Activated naive CD4-positive, alpha-beta T cell treated with anti-CD3 and anti-CD28 coated beads, Interleukin-2, amount 50 U/mL, for 72 hours (primary cell): ENCODE data around the gene GOSR2. TPM values are rescaled to one million over a fixed set of nuclear protein-coding genes. Genes with fewer than 3 reads are reported as not detected.

Experiments
- ATAC-seq, 2 donors: fragments of 150-1000 bp; cut with Tn5 transposase; 2 replicates each; pipeline ENCODE4 v1.10.0; 2021; ENCODE audit warnings: mild to moderate bottlenecking in 2 of 2, moderate library complexity in 2 of 2
- DNase-seq, 2 donors: peaks; one replicate each; pipeline ENCODE4 v3.0.0; 2021 to 2022; ENCODE audit warnings: low spot score in 2 of 2
- H3K27ac Mint-ChIP-seq, 2 donors: one replicate each; pipeline ENCODE4 v1.8.0; 2022; ENCODE audit warnings: mild to moderate bottlenecking in 2 of 2, mixed read lengths in 2 of 2
- H3K36me3 Mint-ChIP-seq, 2 donors: one replicate each; pipeline ENCODE4 v1.8.0; 2022; ENCODE audit warnings: mixed read lengths in 2 of 2
- H3K9me3 Mint-ChIP-seq, 2 donors: one replicate each; pipeline ENCODE4 v1.8.0; 2022; ENCODE audit warnings: mixed read lengths in 2 of 2
- total RNA-seq, 2 donors: library from RNA; stranded (reverse); gene quantifications; one replicate each; pipeline ENCODE4 v1.2.3, GENCODE V29; 2022

The GOSR2 gene
- total RNA-seq, 2 donors from 2014 or later: 38.4 TPM

DNA sequence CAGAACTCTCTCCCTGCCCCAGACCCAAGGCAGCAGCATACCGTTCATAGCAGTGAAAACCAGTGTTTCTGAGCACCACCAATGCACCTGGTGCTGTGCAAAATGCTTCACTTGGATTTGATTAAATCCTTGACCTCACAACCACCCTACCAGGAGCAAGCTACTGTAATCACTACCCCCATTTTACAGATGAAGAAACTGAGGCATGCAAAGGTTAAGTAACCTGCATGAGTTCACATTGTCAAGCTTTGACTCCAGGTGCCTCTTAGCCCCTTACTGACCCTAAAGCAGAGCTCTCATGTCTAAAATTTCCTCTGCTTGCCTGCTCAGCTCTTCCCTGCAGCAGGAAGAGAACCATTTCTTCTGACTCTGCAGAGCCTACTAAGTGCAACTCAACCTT, 34.2 kb upstream of the GOSR2 start:
- ATAC-seq (no peak), DNase-seq (no peak)
- Mint-ChIP-seq H3K36me3 (no peaks in the 10 kb centered on the region), H3K9me3 (no peaks in the 10 kb centered on the region), H3K27ac (no peak overlapping the region)

DNA sequence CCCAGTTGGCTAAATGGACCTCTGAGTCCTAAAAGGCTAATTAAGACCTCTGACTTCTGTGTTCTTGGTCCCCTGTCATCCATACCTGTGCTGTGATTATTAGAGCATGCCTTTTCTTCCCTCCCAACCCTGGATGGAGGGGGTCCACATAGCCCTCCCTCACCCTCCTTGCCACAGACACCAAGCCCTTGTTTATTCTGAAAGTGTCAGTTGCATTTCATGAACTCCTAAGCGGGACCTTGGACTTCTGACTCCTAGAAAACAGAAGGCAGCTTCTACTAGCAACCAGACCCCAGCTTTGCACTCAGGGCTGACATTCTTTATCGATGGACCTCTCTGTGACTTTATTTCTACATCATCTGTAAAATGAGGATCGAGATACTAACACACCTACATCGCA, 33.4 kb upstream of the GOSR2 start:
- DNase-seq (no peak), ATAC-seq (no peak)
- Mint-ChIP-seq H3K27ac (no peak overlapping the region), H3K36me3 (no peaks in the 10 kb centered on the region), H3K9me3 (no peaks in the 10 kb centered on the region)

DNA sequence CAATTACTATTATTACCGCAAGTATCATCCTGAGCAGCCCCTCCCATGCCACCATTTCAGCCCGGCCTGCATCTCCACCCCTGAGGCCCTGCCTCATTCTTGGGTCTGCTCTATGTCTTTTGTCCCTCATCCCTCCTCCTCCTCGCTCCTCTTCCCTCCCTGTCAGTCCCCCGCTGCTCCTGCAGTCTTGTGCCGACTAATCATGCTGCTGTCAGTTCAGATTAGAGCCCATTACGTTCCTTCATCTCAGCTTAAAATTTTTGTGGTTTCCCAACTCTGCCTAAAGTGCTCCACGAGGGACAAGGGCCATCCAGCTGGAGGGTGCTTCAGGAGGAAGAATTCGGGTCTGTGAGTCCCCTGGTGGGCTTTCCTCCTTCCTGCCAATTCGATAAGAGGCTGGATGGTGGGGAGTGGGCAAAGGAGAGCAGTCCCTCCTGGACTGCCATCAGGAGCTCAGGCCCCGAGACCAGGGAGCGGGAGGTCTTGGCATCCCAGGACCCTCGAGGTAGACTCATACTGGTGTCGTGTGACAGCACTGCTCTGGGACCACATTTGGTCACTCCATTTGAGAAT, 32.9 kb upstream of the GOSR2 start:
- H3K27ac Mint-ChIP-seq: no peak overlapping the region

DNA sequence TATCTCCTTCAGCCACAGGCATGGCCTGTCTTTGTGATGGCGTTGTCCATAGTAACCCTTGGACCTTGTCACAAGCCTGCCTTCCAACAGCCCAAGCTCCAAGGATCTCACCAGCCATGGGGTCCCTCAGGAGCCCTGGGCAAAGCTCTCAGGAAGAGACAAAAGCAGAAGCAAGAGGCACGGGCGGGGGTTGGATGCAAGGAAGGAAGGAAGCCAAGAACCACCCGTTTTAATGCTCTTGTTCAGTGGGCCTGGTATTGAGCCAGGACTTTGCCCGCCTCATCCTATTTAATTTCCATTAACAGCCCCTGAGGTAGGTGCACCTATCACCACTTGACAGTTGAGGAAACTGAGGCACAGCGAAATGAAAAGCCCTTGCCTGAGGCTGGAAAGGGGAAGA, 32.3 kb upstream of the GOSR2 start:
- DNase-seq (no peak), ATAC-seq (no peak)
- Mint-ChIP-seq H3K36me3 (no peaks in the 10 kb centered on the region), H3K27ac (no peak overlapping the region), H3K9me3 (no peaks in the 10 kb centered on the region)

More for the DNA sequence above, 32.9 kb upstream of the GOSR2 start:
- Mint-ChIP-seq H3K36me3 (no peaks in the 10 kb centered on the region), H3K9me3 (no peaks in the 10 kb centered on the region)
- DNase-seq: no peak
- no peak for ATAC-seq

DNA sequence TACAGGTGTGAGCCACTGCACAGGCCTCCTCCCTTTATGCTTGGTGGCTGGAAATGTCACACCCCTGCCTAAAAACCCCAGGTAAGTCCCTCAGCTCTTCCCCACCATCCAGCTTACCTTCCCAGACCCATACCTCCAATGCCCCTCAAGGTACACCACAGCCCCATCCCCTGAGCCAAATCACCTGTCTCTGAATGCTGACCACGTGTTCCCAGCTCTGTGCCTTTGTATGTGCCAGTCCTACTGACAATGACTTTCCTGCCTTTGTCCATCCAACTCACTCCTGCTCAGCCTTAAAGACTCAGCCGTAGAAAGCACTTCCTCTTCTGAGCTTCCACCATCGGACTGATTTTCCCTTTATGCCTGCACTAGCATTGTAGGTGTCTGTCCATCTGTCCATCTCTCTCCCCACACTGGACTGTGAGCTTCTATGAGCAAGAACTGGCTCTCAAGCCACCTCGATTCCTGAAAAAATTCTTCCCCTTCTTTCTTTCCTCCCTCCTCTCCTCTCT, 30.7 kb upstream of the GOSR2 start:
- H3K27ac Mint-ChIP-seq: no peak overlapping the region
- no peaks in the 10 kb centered on the region for H3K36me3 Mint-ChIP-seq
- ATAC-seq (no peak), DNase-seq (no peak)
- no peaks in the 10 kb centered on the region for H3K9me3 Mint-ChIP-seq

DNA sequence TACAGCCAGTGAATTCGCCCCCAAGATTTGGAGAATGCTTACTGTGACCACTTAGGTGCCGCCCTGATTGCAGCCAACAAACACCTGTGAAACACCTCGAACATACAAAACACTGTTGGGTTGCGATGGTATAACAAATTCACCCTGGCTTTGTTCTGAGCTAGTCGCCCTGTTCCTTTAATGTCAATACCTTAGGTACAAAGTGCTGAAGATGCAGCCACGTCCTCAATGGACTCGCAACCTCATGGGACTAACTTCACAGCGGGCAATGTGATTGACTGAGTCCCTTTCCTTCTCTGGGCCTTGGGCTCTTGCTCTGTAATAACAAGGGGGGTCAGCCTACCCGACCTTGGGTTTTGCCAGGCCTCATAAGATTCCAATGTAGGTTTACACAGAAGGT, 28.9 kb upstream of the GOSR2 start:
- no peaks in the 10 kb centered on the region for H3K36me3 Mint-ChIP-seq
- H3K9me3 Mint-ChIP-seq: no peaks in the 10 kb centered on the region
- H3K27ac Mint-ChIP-seq: no peak overlapping the region
- ATAC-seq: no peak
- DNase-seq: no peak

DNA sequence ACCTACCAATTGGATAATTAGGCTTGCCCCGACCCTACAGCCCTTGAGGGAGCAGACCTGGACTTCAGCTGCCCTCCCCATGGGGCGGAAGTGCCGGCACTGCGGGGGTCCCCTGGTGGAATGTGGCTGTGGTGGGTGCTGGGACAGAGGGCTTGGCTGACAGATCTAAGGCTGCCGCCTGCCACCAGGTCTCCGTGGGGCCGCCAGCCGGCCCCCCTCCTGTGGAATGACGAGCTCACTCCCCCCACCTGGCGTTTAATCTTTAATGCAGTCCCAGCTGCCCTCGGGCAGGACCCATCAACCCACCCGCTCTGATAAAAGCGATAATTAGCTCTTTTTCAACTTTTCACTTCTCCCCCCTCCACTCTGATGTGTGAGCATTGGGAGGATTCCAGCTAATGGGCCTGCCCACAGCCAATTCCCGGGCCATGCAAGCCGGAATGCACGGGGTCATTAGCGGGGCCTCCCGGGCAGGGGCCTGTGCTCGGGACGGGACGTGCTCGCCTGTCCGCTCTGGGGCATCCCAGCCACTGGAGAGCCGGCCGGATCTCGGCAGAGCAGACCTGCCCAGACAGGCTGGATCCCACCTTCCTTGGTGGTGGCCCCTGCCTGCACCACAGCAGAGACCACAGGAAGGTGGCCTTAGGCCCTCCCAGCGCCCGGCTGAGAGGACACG, 28.3 kb upstream of the GOSR2 start:
- ATAC-seq: no peak
- H3K27ac Mint-ChIP-seq: no peak overlapping the region
- no peak for DNase-seq
- H3K36me3 Mint-ChIP-seq: no peaks in the 10 kb centered on the region
- no peaks in the 10 kb centered on the region for H3K9me3 Mint-ChIP-seq

DNA sequence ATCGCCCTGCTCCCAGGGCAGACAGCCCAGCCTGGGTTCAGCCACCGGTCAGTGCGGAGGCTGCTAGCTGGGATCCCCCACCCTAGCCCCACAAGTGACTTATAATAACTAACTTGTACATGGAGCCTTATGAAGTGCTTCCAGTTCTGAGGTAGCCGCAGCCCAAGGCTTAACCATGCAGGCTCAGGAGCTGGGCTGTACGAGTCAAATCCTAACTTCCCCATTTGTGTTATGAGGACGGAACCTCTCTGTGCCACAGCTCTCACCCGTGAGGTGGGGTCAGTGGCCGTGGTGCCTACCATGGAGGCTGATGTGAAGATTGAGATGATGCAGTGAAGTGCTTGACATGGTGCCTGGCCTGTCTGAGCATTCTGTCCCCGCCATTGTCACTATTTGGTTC, 27.8 kb upstream of the GOSR2 start:
- ATAC-seq (no peak), DNase-seq (no peak)
- Mint-ChIP-seq H3K36me3 (no peaks in the 10 kb centered on the region), H3K9me3 (no peaks in the 10 kb centered on the region), H3K27ac (no peak overlapping the region)

DNA sequence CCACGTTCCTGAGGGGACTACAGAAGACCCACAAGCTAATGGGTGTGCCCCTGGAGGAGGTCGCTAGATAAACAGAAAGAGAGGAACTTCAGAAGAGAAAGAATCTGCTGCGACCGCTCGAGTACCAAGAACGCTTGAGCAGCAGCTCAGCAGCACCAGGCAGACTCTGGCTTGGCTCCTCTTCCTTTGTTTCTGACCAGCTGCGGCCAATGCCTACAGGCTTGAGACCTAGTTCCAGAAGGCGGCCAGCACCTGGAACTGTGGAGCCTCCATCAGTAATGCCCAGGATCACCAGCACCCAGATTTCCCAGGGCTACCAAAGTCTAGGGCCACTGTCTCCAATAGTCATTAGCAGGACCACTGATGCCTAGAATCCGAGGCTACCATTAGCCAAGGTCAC, 26.0 kb upstream of the GOSR2 start:
- no peaks in the 10 kb centered on the region for H3K36me3 Mint-ChIP-seq
- no peak for ATAC-seq
- no peak overlapping the region for H3K27ac Mint-ChIP-seq
- H3K9me3 Mint-ChIP-seq: no peaks in the 10 kb centered on the region
- DNase-seq: no peak

DNA sequence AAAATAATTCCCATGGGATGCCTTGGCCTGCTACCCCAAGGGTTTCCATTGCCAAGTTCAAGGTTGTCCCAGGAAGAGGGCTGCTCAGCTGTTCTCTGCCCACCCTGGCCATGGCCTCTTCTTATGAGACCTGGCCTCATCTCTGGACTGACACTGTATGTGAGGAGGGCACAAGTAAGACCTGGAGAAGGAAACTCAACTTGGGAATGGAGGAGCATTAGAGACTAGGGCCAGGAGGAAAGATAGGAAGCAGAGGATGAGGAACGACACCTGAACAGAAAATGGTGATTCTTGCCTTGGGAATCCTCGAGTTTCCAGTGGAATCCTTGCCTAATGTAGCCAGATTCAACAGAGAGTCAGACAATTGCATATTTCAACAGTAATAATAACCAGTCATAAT, 24.6 kb upstream of the GOSR2 start:
- no peak for DNase-seq
- no peak for ATAC-seq
- H3K9me3 Mint-ChIP-seq: no peaks in the 10 kb centered on the region

DNA sequence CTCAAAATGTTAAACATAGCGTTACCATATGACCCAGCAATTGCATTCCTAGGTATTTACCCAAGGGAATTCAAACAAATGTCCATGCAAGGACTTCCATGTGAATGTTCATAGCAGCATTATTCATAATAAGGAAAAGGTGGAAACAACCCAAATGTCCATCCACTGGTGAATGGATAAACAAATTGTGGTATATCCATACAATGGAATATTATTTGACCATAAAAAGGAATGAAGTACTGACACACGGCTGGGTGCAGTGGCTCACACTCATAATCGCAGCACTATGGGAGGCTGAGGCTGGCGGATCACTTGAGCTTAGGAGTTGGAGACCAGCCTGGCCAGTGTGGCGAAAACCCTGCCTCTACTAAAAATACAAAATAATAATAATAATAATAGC, 24.1 kb upstream of the GOSR2 start:
- Mint-ChIP-seq H3K27ac (no peak overlapping the region), H3K36me3 (no peaks in the 10 kb centered on the region), H3K9me3 (no peaks in the 10 kb centered on the region)
- no peak for ATAC-seq
- no peak for DNase-seq

More for the DNA sequence above, 24.6 kb upstream of the GOSR2 start:
- no peak overlapping the region for H3K27ac Mint-ChIP-seq
- no peaks in the 10 kb centered on the region for H3K36me3 Mint-ChIP-seq

DNA sequence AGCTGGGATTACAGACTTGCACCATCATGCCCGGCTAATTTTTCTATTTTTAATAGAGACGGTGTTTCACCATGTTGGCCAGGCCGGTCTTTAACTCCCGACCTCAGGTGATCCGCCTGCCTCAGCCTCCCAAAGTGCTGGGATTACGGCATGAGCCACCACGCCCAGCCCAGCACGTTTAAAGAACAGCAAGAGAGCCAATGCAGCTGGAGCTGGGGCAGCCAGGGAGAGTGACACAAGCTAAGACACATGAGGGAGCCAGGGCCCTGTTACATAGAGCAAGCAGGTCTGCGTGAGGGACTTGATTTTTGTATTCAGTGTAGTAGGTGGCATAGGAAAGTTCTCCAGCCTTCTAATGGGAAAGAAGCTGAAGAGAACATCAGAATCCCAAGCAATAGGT, 21.7 kb upstream of the GOSR2 start:
- ATAC-seq (no peak), DNase-seq (no peak)
- no peak overlapping the region for H3K27ac Mint-ChIP-seq
- H3K36me3 Mint-ChIP-seq: no peaks in the 10 kb centered on the region
- H3K9me3 Mint-ChIP-seq: no peaks in the 10 kb centered on the region

DNA sequence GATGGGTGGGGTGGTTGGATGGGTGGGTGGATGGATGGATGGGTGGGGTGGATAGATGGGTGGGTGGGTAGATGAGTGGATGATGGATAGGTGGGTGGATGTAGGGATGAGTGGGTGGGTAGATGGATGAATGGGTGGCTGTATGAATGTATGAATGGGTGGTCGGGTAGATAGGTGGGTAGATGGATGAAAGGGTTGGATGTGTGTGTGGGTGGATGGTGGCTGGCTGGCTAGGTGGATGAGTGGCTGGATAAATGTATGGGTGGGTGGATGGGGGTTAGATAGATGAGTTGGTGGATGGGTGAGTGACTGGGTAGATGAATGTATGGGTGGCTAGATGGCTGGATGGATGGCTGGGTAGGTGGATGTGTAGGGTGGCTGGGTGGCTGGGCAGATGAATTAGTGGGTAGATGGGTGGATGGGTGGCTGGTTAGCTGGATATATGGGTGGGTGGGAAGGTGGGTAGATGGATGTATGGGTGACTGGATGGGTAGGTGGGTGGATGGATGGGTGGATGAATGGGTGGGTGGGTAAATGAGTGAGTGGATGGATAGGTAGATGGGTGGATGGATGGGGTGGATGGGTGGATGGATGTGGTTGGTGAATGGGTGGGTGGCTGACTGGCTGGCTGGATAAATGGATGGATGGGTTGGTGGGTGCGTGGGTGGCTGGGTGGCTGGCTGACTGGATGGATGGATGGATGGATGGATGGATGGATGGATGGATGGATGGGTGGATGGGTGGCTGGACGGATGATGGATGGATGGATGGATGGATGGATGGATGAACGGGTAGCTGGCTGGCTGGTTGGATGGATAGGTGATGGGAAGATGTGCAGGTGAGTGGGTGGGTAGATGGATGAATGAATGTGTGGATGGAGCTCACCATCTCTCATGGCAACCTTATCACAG, 18.9 kb upstream of the GOSR2 start:
- no peak for ATAC-seq
- H3K36me3 Mint-ChIP-seq: no peaks in the 10 kb centered on the region
- H3K27ac Mint-ChIP-seq: no peak overlapping the region
- no peaks in the 10 kb centered on the region for H3K9me3 Mint-ChIP-seq
- DNase-seq: no peak

DNA sequence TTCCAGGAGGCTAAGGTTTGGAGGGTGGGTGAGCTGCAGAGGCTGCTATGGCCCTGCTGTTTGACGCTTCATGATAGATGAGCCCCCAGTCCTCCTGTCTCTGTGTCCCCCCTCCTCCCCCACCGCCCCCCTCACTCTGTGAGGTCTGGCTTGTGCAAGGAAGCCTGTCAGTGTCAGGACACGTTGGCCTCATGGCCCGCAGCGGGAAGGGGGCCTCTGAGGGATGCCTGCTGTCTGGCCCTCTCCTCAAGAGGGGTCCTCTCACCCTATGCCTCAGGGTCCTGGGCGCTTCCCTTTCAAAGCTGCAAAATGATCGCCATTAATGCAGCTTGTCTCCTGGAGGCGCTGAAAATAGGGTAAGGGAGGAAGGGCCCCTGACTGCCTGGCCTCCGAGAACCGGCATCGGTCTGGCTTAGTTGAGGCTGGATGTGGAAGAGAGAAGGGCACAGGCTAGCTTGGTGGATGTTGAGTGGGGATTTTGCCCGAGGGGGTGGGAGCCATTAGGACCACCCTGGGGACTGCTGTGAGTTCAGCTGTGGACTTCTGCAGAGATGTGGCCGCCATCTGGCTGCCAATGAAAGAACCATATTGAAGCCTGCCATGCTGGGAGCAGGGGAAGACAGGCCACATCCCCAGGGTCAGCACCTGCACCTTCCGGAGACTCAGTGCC, 14.8 kb upstream of the GOSR2 start:
- DNase-seq: no peak
- Mint-ChIP-seq H3K36me3 (no peaks in the 10 kb centered on the region), H3K27ac (no peak overlapping the region), H3K9me3 (no peaks in the 10 kb centered on the region)
- no peak for ATAC-seq

DNA sequence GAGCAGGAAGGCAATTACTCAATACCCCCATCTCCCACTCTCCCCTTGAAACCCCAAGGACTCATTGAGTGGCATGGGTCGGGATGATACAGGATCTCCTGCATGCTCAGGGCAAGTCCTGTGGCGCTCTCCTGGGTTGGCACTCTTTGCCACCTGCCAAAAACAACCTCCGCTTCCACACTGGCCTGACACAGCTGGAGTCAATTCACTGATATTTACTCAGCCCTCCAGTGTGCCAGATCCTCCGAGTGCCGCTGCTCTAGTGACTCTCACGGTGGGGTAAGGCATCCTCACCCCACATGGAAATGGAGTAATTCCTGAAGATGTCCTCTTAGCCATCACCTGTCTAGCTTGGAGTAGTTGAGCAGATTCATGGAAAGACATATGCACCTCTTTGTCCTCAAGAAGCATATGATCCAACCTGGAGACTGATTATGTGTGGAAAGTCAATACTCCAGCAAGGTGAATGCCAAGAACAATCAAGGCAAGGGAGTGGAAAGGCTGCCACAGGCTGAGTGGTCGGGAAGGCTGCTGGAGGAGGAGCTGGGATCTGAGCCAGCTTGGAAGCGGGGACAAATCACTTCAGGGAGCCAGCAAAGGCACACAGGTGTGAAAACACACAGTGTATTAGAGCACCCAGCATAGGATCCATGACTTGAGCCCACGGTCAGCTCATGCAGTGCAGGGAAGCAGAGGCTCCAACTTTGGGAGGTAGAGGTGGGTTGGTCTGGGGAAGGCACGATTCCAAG, 12.6 kb upstream of the GOSR2 start:
- H3K9me3 Mint-ChIP-seq: no peaks in the 10 kb centered on the region

DNA sequence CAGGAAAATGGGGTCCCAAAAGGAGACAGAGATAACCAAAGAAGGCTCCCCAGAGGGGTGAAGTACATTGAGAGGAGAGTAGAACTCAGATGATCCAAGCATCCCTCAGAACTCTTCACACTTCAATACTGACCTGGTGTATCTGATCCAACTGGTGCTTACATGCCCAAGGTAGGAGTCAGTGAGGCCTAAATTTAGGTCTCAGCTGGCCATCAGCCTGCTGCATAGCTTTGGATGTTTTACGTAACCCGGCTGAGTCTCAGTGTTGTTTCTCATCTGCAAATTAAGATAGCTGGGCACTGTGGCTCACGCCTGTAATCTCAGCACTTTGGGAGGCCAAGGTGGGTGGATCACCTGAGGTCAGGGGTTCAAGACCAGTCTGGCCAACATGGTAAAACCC, 11.6 kb upstream of the GOSR2 start:
- no peaks in the 10 kb centered on the region for H3K36me3 Mint-ChIP-seq
- ATAC-seq (no peak), DNase-seq (no peak)
- no peak overlapping the region for H3K27ac Mint-ChIP-seq
- H3K9me3 Mint-ChIP-seq: no peaks in the 10 kb centered on the region

More for the DNA sequence above, 12.6 kb upstream of the GOSR2 start:
- DNase-seq: no peak
- Mint-ChIP-seq H3K36me3 (no peaks in the 10 kb centered on the region), H3K27ac (no peak overlapping the region)
- no peak for ATAC-seq
